RWPE1 (cell line): ENCODE data around the gene FGF14.

Experiments
- CTCF ChIA-PET: fragments of 350-600 bp; sonication (Branson Sonifier 250); formaldehyde crosslinking; extraction: SDS; loops from one replicate; lab custom pipeline; 2021; lab: Yijun Ruan, JAX
- POLR2A ChIA-PET: fragments of 400-600 bp; formaldehyde crosslinking; extraction: SDS; loops from one replicate; lab custom pipeline; 2020; ENCODE audit warnings: antibody characterized with exemption; ENCODE audit not compliant: low non-redundant PET; lab: Yijun Ruan, JAX
- DNase-seq: peaks from one replicate; pipeline ENCODE4 v3.0.0; 2012; ENCODE audit warnings: low spot score
- H3K27ac ChIP-seq: fragments of 450-650 bp; 2 replicates; pipeline ENCODE4 v1.5.1; 2017
- TF ChIP-seq, protein P1 (sequence below): fragments of 450-650 bp; conservative IDR thresholded peaks from 2 replicates; pipeline ENCODE4 v1.5.1; 2017; ENCODE audit warnings: low read depth, mild to moderate bottlenecking

FGF14 gene

GRCh38 chr13:102402290-102402689, 442 bp upstream of the FGF14 start:
- no peak overlapping the region for H3K27ac ChIP-seq
- DNase-seq: no peak
- CTCF ChIA-PET: no interaction called here
- POLR2A ChIA-PET: no interaction called here
- TF ChIP-seq, protein P1, sequence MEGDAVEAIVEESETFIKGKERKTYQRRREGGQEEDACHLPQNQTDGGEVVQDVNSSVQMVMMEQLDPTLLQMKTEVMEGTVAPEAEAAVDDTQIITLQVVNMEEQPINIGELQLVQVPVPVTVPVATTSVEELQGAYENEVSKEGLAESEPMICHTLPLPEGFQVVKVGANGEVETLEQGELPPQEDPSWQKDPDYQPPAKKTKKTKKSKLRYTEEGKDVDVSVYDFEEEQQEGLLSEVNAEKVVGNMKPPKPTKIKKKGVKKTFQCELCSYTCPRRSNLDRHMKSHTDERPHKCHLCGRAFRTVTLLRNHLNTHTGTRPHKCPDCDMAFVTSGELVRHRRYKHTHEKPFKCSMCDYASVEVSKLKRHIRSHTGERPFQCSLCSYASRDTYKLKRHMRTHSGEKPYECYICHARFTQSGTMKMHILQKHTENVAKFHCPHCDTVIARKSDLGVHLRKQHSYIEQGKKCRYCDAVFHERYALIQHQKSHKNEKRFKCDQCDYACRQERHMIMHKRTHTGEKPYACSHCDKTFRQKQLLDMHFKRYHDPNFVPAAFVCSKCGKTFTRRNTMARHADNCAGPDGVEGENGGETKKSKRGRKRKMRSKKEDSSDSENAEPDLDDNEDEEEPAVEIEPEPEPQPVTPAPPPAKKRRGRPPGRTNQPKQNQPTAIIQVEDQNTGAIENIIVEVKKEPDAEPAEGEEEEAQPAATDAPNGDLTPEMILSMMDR: no peak

- POLR2A ChIA-PET: no interaction called here
- TF ChIP-seq, protein P1: no peak
- H3K27ac ChIP-seq: no peak overlapping the region
- CTCF ChIA-PET: interaction anchor here (1.1 kb wide), 1 partner anchor 260 kb away, joined by 3 read pairs; no protein-coding TSS in a partner anchor
- no peak for DNase-seq
Measured at GRCh38 chr13:102401265-102401664, 583 bp downstream of the FGF14 start.

- TF ChIP-seq, protein P1: no peak
- CTCF ChIA-PET: interaction anchor here (0.5 to 1.1 kb wide), 2 partner anchors 258 to 259 kb away, joined by 3 to 4 read pairs; no protein-coding TSS in a partner anchor
- peak; percentile 26 for DNase-seq
- no peak overlapping the region for H3K27ac ChIP-seq
- POLR2A ChIA-PET: no interaction called here
Measured at GRCh38 chr13:102400675-102401145, 1.1 kb downstream of the FGF14 start.

- ChIA-PET CTCF (interaction anchor here (0.5 to 1.1 kb wide), 2 partner anchors 258 to 259 kb away, joined by 3 to 4 read pairs; no protein-coding TSS in a partner anchor), POLR2A (no interaction called here)
- no peak overlapping the region for H3K27ac ChIP-seq
- TF ChIP-seq, protein P1: no peak
- DNase-seq: no peak
Measured at GRCh38 chr13:102399791-102400674, 1.8 kb downstream of the FGF14 start.

DNA sequence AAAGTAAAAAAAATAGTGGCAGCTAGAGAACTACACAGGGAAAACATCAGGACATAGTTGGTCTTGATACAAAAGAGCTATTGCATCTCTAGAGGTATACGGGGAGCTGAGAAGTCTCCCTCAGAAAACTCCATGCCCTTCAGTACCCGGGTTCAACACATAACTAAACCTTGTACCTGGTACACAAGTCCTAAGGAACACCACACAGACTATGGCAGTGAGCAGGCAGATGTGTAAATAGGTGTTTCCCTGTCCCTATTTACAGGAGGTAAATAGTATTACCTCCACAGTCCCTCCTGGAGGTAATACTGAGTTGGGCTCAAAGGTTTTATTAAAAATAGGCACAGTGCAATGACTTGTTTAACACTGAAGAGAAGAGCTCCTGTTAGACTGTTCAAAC, 5.9 kb downstream of the FGF14 start:
- no peak overlapping the region for H3K27ac ChIP-seq
- CTCF ChIA-PET: interaction anchor here (0.7 to 1.7 kb wide), 3 partner anchors 11 to 255 kb away, joined by 3 to 4 read pairs (median 4); no protein-coding TSS in a partner anchor
- DNase-seq: no peak
- TF ChIP-seq, protein P1: no peak
- POLR2A ChIA-PET: no interaction called here

DNA sequence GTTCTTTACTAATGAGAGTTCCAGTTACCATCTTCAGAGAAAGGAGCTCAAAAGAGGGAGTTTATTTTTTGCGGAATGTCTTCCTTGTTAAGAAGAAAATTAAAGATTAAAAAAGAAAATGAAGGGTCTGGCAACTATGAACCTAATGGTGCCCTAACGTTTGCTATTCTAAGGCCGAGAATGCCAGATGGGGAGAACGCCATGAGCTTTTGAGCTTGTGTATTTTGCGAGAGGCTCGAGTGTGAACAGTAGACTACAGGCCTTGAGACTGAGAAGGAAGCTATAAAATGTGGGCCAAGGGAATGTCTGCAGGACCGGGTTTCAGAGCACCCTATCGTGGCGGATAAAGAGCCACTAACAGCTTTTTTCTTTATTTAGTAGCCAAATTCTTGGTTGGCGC, 6.7 kb downstream of the FGF14 start:
- TF ChIP-seq, protein P1: no peak
- DNase-seq: no peak
- ChIA-PET POLR2A (no interaction called here), CTCF (interaction anchor here (1.2 to 1.7 kb wide), 2 partner anchors 161 to 254 kb away, joined by 4 read pairs; no protein-coding TSS in a partner anchor)
- H3K27ac ChIP-seq: no peak overlapping the region
